Subcutaneous adipose tissue (tissue), 4 donors: ENCODE measurements around the gene RNF38. TPM values are rescaled to one million over a fixed set of nuclear protein-coding genes. Genes with fewer than 3 reads are reported as not detected.

Experiments
- CTCF ChIP-seq: fragments of 450-650 bp; IDR thresholded peaks from one replicate; pipeline ENCODE4 v1.5.1; 2016; ENCODE audit warnings: low read depth, mild to moderate bottlenecking, control low read depth, antibody characterized with exemption, moderate library complexity
- total RNA-seq, 4 donors: library from RNA; depleted of rRNA; stranded (reverse); fragments of >200 nt; gene quantifications; one replicate each; pipeline ENCODE4 v1.1.0, GENCODE V29; 2016

RNF38 gene
- 10 to 100 TPM; 29.1 to 48.3 (median 32.7) TPM for total RNA-seq

- no peak for TF ChIP-seq CTCF
Measured at GRCh38 chr9:36399980-36400331, at the start of gene RNF38. Gene RNF38 (minus strand): TSS chr9:36400269. CDS start chr9:36400108, 161 bp downstream.

- no peak for TF ChIP-seq CTCF
Measured at GRCh38 chr9:36448017-36448416, 47.9 kb upstream of the RNF38 start.

GRCh38 chr9:36445800-36446361 lies 45.8 kb upstream of the RNF38 start:
- TF ChIP-seq CTCF = no peak

DNA sequence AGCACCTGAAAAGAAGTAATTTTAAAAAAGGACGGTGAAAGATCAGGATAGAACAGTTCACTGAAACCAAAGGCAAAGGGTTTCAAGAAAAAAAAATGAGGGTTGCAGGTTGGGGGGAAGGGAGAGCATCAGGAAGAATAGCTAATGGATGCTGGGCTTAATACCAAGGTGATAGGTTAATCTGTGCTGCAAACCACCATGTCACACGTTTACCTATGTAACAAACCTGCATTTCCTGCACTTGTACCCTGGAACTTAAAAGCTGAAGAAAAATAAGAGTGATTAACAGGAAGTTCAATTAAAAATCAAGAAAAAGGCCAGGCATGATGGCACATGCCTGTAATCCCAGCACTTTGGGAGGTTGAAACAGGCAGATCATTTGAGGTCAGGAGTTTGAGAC lies 44.1 kb upstream of the RNF38 start:
- TF ChIP-seq CTCF = no peak

GRCh38 chr9:36443581-36443980 lies 43.5 kb upstream of the RNF38 start:
- TF ChIP-seq CTCF = no peak

DNA sequence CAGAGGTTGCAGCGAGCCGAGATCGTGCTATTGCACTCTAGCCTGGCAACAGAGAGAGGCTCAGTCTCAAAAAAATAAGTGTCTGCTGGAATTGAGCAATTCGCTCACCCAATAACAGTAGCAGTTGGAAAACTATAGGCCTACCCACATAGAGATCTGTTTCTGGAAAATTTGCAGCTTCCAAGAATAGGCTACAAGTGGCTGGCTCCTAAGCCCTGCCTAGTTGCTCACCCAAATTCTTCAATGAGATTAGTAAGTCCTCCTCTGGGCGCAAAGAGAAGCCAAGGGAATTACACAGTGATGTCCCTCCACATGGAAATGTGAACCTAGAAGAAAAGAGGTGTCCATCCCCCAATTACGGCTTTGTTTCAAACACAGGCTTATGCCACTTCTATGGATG lies 42.6 kb upstream of the RNF38 start:
- TF ChIP-seq CTCF = no peak

DNA sequence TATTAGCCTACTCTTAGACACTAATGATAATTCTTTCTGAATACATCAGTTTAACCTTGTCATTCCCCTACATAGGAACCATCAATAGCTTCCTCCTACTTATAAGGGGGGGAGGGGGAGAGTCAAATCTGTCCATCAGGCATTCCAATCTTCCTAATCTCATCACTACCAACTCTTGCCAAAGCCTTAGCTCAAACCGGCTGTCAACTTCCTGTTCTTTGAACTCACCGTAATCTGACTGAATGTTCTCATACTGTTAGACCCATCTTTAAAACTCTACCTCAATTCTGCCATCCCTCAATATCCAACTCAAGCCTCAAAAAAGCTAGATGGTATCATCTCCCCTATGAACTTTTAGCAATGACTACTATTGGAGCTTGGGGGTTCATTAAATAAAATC lies 41.9 kb upstream of the RNF38 start:
- TF ChIP-seq CTCF = no peak
